ENCODE measurements around the gene ATP9A.

GRCh38 chr20:51625105-51625504 lies 143.1 kb downstream of the ATP9A start:
- TF ChIP-seq CTCF (optimal IDR thresholded peaks at IDR 0.05 in 1 of 3, IDR thresholded peaks at IDR 0.05 in 1 of 3, conservative IDR thresholded peaks at IDR 0.05 in 1 of 3; ENCODE audit: extremely low read depth in 1 of 3, insufficient read depth in 2 of 3, low read length in 3 of 3): no peak
- TF ChIP-seq EZH2 (IDR thresholded peaks at IDR 0.05; ENCODE audit: low read length): no peak
